GM10248 (cell line): Measurements from ENCODE around the gene TXNDC8.

Experiments used
- CTCF ChIA-PET: fragments of 300-600 bp; sonication (Branson Sonifier 250); formaldehyde crosslinking; extraction: SDS; loops from one replicate; lab custom pipeline; 2021; ENCODE audit warnings: antibody characterized with exemption; lab: Yijun Ruan, JAX
- POLR2A ChIA-PET: fragments of 350-650 bp; sonication (Branson Sonifier 250); formaldehyde crosslinking; extraction: SDS; loops from one replicate; lab custom pipeline; 2020; ENCODE audit warnings: antibody characterized with exemption; lab: Yijun Ruan, JAX
- DNase-seq: peaks from one replicate; pipeline ENCODE4 v3.0.0; 2012; ENCODE audit errors: extremely low spot score
- TF ChIP-seq, protein P1 (sequence below): IDR thresholded peaks from 2 replicates; pipeline ENCODE4 v1.5.1; 2012; ENCODE audit warnings: mild to moderate bottlenecking, low read depth; ENCODE audit errors: extremely low read depth, missing control alignments, control extremely low read depth

TXNDC8 gene

DNA sequence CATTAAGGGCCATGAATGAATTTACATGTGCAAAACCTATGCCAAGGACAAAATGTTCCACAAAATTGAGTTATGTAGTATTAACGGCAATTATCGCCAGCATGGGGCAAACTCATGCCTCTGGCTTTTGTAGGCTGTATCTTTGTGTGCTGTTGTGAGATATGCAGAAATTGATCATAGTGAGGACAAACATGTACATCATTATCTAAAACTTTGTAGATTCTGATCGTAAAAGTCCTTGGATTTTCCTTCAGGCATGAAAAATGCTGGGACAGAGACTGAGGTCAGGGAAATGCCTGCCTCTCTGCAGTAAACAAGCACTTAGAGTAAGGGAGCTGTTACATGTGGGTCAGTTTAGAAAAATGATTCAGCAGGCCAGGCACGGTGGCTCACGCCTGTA is 5.9 kb upstream of the TXNDC8 start:
- ChIA-PET POLR2A (no interaction called here), CTCF (no interaction called here)
- TF ChIP-seq, protein P1, sequence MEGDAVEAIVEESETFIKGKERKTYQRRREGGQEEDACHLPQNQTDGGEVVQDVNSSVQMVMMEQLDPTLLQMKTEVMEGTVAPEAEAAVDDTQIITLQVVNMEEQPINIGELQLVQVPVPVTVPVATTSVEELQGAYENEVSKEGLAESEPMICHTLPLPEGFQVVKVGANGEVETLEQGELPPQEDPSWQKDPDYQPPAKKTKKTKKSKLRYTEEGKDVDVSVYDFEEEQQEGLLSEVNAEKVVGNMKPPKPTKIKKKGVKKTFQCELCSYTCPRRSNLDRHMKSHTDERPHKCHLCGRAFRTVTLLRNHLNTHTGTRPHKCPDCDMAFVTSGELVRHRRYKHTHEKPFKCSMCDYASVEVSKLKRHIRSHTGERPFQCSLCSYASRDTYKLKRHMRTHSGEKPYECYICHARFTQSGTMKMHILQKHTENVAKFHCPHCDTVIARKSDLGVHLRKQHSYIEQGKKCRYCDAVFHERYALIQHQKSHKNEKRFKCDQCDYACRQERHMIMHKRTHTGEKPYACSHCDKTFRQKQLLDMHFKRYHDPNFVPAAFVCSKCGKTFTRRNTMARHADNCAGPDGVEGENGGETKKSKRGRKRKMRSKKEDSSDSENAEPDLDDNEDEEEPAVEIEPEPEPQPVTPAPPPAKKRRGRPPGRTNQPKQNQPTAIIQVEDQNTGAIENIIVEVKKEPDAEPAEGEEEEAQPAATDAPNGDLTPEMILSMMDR, result no peak
- no peak for DNase-seq

DNA sequence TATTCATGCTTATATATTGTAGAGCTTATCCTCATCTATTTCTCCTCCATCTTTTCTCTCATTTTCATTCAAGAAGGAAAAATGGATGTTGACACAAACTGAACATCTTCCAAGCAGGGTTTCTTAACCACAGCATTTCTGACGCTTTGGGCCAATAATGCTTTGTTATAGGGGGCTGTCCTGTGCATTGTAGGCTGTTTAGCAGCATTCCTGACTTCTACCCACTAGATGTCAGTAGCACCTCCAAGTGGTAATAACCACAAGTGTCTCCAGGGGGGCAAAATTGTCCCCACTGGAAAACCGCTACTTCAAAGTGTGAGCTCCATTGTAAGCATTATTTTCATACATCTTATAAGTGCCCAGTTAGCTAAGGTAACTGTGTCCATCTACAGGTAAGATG is 2.6 kb upstream of the TXNDC8 start:
- CTCF ChIA-PET, result interaction anchor here (0.7 to 1.3 kb wide), 2 partner anchors 10 to 11 kb away, joined by 3 to 5 read pairs; no protein-coding TSS in a partner anchor
- POLR2A ChIA-PET, result no interaction called here
- no peak for DNase-seq
- TF ChIP-seq, protein P1, result no peak

DNA sequence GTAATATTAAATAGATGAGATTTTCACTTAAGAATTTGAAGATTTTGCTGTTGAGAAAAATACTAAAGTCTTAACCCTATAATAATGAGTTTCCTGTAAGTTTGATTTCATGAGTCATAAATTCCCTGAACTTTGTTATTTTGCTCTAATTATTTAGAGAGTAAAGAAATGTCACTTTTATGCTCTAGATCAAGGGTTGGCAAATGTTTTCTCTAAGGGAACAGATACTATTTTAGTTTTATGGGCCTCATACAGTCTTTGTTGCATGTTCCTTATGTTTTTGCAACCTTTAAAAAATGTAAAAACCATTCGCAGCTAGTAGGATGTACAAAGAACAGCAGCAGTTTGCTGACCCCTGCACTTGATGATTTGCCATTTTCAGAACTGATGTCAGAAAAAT is 480 bp upstream of the TXNDC8 start:
- CTCF ChIA-PET, result no interaction called here
- DNase-seq, result no peak
- POLR2A ChIA-PET, result no interaction called here
- TF ChIP-seq, protein P1, result no peak

DNA sequence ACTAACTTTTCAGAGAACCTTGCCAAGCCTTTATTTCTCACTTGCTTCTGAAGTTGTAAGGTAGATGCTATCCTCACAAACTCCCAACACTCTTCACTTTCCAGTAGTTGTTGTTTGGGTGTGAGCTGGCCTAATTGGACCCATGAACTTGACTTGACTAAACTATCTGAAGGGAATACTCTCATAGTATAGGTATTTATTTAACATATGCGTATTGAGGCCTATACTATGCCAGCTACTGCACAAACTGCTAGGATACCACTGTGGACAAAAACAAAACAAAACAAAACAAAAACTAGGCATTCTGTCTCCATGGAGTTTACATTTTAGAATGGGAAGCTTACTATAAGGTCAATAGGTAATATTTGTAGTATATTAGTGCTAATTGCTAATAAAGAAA is 1.3 kb downstream of the TXNDC8 start:
- no peak for DNase-seq
- POLR2A ChIA-PET, result no interaction called here
- CTCF ChIA-PET, result no interaction called here
- TF ChIP-seq, protein P1, result no peak

DNA sequence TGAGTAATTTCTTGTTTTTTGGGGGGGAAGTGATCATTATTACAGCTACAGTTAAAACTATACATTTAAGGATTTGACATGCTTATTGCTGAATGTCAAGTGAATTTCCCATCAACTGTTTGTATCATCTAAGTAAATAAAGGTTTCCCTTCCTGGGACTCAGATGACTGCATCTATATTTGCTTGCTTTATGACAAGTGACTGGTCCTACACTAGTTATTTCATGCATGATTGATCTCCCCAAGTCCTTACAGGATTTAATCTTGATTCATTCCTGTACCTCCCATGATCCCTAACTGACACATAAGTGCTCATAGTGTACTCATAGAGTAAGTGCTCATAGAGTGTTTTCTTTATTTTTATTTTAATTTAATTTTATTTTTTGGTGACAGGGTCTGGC is 2.8 kb downstream of the TXNDC8 start:
- CTCF ChIA-PET, result no interaction called here

DNA sequence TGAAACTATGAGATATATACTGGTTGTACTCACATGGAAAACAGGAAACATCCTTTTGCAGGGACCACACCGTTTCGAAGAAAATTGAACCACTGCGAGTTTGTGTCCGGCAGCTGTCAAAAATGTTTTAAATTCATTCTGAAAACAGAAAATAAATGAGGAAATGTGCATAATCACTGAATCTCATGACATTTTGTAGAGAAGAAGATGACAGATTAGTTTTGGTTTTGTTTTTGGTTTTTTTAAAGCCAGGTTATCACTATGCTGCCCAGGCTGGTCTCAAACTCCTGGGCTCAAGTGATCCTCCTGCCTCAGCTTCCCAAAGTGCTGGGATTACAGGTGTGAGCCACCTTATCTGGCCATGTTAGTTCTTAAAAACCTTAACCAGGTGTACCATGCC is 3.5 kb downstream of the TXNDC8 start:
- TF ChIP-seq, protein P1, result no peak
- DNase-seq, result peak; percentile 27
- POLR2A ChIA-PET, result no interaction called here
- CTCF ChIA-PET, result no interaction called here

More for the DNA sequence above, 2.8 kb downstream of the TXNDC8 start:
- no peak for DNase-seq
- POLR2A ChIA-PET, result no interaction called here
- TF ChIP-seq, protein P1, result no peak

DNA sequence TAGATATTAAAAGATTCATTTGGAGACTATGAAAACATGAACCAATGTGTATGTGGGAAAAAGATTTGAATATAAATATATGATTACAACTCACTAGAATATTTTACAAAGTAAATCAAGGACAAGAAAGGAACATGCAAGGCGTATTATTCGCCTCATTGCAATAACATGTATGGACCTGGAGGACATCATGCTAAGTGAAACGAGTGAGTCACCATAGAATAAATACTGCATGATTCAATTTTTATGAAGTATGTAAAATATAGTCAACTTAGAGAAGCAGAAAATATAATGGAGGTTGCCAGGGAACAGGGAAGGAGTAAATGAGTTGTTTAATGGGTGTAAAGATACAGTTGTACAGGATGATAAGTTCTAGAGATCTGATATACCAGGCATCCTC is 4.9 kb downstream of the TXNDC8 start:
- CTCF ChIA-PET, result no interaction called here
- POLR2A ChIA-PET, result no interaction called here
- DNase-seq, result no peak
- TF ChIP-seq, protein P1, result no peak
